Natural killer cell (primary cell): ENCODE measurements around the gene MAPK12. TPM values are rescaled to one million over a fixed set of nuclear protein-coding genes. Genes with fewer than 3 reads are reported as not detected.

Source experiments
- ATAC-seq, 3 donors: fragments of 150-1000 bp in 2 of 3; fragments of 200-7000 bp in 1 of 3; cut with Tn5 transposase; 1 replicate in 1 of 3; 2 replicates in 2 of 3; pipeline ENCODE4 v1.10.0; 2021; ENCODE audit warnings: mild to moderate bottlenecking in 2 of 3, moderate library complexity in 2 of 3
- DNase-seq, 2 donors: peaks; one replicate each; pipeline versions ENCODE4 v3.0.0 to v3.0.0-alpha.2; 2013 to 2021; ENCODE audit warnings: mixed read lengths in 1 of 2
- H3K27ac ChIP-seq: one replicate; pipeline ENCODE4 v1.5.1; 2013; ENCODE audit warnings: mild to moderate bottlenecking, low read length
- H3K27me3 ChIP-seq: one replicate; pipeline ENCODE4 v1.6.1; 2013; ENCODE audit warnings: low read length; ENCODE audit not compliant: control insufficient read depth, insufficient read depth
- H3K36me3 ChIP-seq: one replicate; pipeline ENCODE4 v1.6.1; 2013; ENCODE audit warnings: low read length; ENCODE audit not compliant: control insufficient read depth, insufficient read depth
- H3K4me1 ChIP-seq: one replicate; pipeline ENCODE4 v1.6.1; 2013; ENCODE audit warnings: low read length; ENCODE audit not compliant: control insufficient read depth, insufficient read depth
- H3K4me3 ChIP-seq: one replicate; pipeline ENCODE4 v1.5.1; 2013; ENCODE audit warnings: low read length
- H3K9me3 ChIP-seq: one replicate; pipeline ENCODE4 v1.6.1; 2013; ENCODE audit warnings: low read length; ENCODE audit not compliant: control insufficient read depth, insufficient read depth
- H3K27ac Mint-ChIP-seq, 2 donors: one replicate each; pipeline ENCODE4 v1.8.0; 2022; ENCODE audit warnings: mild to moderate bottlenecking in 2 of 2, mixed read lengths in 2 of 2, moderate library complexity in 1 of 2
- H3K27me3 Mint-ChIP-seq, 2 donors: one replicate each; pipeline ENCODE4 v1.8.0; 2022; ENCODE audit warnings: low read depth in 2 of 2, mixed read lengths in 2 of 2
- H3K36me3 Mint-ChIP-seq: one replicate; pipeline ENCODE4 v1.8.0; 2022; ENCODE audit warnings: mixed read lengths
- H3K4me1 Mint-ChIP-seq, 2 donors: one replicate each; pipeline ENCODE4 v1.8.0; 2022; ENCODE audit warnings: mixed read lengths in 2 of 2
- H3K4me3 Mint-ChIP-seq: one replicate; pipeline ENCODE4 v1.8.0; 2022; ENCODE audit warnings: mild to moderate bottlenecking, moderate library complexity, mixed read lengths
- H3K9me3 Mint-ChIP-seq, 2 donors: one replicate each; pipeline ENCODE4 v1.8.0; 2022; ENCODE audit warnings: mixed read lengths in 2 of 2
- WGBS: methylation state at CpG from one replicate; pipeline ENCODE4 v1.1.7; 2013; ENCODE audit warnings: missing lambda C conversion rate; ENCODE audit not compliant: insufficient coverage; 5-methylcytosine and 5-hydroxymethylcytosine counted together
- intact Hi-C: fragments of 100-400 bp; cut with micrococcal nuclease; formaldehyde crosslinking; loops from one replicate; pipeline ENCODE4 v1.14.2; 2022
- total RNA-seq, 4 donors: library from RNA; stranded (reverse); fragments of 120-200 nt in 1 of 4; gene quantifications; one replicate each; pipeline versions ENCODE4 v1.2.3 to v1.2.4, GENCODE V29; 2013 to 2022
- TF ChIP-seq, protein P1 (sequence below): fragments of 200-600 bp; IDR thresholded peaks from one replicate; pipeline ENCODE4 v1.8.0; 2022; ENCODE audit warnings: antibody characterized with exemption

The MAPK12 gene
- total RNA-seq, 3 donors from 2014 or later (not counting 1 experiment from before 2014, with no cell fraction given) = 2.2 to 2.5 (median 2.4) TPM

DNA sequence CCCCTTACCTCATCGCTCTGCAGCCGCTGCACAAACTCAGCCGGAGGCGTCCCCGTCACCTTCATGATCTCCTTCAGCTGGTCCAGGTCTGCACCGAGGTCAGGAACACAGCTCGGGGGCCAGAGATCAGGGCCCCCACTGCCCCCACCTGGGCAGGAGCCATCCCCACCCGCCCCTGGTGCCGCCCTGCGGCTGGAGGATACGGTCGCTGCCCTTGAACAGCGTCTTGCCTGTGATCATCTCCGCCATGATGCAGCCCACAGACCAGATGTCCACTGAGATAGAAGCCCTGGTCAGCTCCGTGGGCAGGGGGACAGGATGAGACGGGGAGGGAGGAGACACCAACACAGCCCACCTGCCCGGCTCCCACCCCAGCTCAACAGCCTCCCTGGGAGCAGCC lies 5.9 kb downstream of the MAPK12 start:
- H3K27me3 ChIP-seq = peaks cover 1% of the 10 kb centered on the region
- no peaks in the 10 kb centered on the region for H3K9me3 ChIP-seq
- TF ChIP-seq, protein P1, sequence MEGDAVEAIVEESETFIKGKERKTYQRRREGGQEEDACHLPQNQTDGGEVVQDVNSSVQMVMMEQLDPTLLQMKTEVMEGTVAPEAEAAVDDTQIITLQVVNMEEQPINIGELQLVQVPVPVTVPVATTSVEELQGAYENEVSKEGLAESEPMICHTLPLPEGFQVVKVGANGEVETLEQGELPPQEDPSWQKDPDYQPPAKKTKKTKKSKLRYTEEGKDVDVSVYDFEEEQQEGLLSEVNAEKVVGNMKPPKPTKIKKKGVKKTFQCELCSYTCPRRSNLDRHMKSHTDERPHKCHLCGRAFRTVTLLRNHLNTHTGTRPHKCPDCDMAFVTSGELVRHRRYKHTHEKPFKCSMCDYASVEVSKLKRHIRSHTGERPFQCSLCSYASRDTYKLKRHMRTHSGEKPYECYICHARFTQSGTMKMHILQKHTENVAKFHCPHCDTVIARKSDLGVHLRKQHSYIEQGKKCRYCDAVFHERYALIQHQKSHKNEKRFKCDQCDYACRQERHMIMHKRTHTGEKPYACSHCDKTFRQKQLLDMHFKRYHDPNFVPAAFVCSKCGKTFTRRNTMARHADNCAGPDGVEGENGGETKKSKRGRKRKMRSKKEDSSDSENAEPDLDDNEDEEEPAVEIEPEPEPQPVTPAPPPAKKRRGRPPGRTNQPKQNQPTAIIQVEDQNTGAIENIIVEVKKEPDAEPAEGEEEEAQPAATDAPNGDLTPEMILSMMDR = no peak
- Mint-ChIP-seq H3K27me3 (peaks cover 0 to 6% of the 10 kb centered on the region in 2 donors), H3K27ac (no peak overlapping the region), H3K4me3 (no peak overlapping the region), H3K4me1 (peaks cover 0 to 9% of the 10 kb centered on the region in 2 donors), H3K9me3 (no peaks in the 10 kb centered on the region), H3K36me3 (no peaks in the 10 kb centered on the region)
- H3K27ac ChIP-seq = no peak overlapping the region
- no peak for DNase-seq
- ATAC-seq = no peak
- H3K4me1 ChIP-seq = peaks cover 13% of the 10 kb centered on the region
- no peaks in the 10 kb centered on the region for H3K36me3 ChIP-seq
- H3K4me3 ChIP-seq = no peak overlapping the region
- intact Hi-C loops = no loop called here
- 89% methylated on average over 17 of the region's 17 CpGs for WGBS

- Histone ChIP-seq H3K4me3 (no peak overlapping the region), H3K27me3 (no peaks in the 10 kb centered on the region), H3K4me1 (peaks cover 17% of the 10 kb centered on the region), H3K36me3 (no peaks in the 10 kb centered on the region), H3K27ac (no peak overlapping the region), H3K9me3 (no peaks in the 10 kb centered on the region)
- H3K27me3 Mint-ChIP-seq = peaks cover 0 to 6% of the 10 kb centered on the region in 2 donors
- ATAC-seq (no peak), DNase-seq (no peak)
- WGBS = 90% methylated on average over 19 of the region's 19 CpGs
- intact Hi-C loops = no loop called here
- H3K27ac Mint-ChIP-seq = no peak overlapping the region
- no peaks in the 10 kb centered on the region for H3K36me3 Mint-ChIP-seq
- H3K9me3 Mint-ChIP-seq = no peaks in the 10 kb centered on the region
- TF ChIP-seq, protein P1 = no peak
- H3K4me3 Mint-ChIP-seq = no peak overlapping the region
- peaks cover 0 to 12% of the 10 kb centered on the region in 2 donors for H3K4me1 Mint-ChIP-seq
Measured at GRCh38 chr22:50255099-50255498, 6.4 kb downstream of the MAPK12 start.

GRCh38 chr22:50253941-50254340 lies 7.5 kb downstream of the MAPK12 start:
- Histone ChIP-seq H3K36me3 (no peaks in the 10 kb centered on the region), H3K9me3 (no peaks in the 10 kb centered on the region), H3K4me3 (no peak overlapping the region), H3K4me1 (peaks cover 28% of the 10 kb centered on the region), H3K27ac (no peak overlapping the region), H3K27me3 (no peaks in the 10 kb centered on the region)
- Mint-ChIP-seq H3K27ac (no peak overlapping the region), H3K36me3 (no peaks in the 10 kb centered on the region), H3K4me1 (peaks cover 0 to 17% of the 10 kb centered on the region in 2 donors), H3K27me3 (peaks cover 0 to 4% of the 10 kb centered on the region in 2 donors), H3K9me3 (no peaks in the 10 kb centered on the region), H3K4me3 (no peak overlapping the region)
- TF ChIP-seq, protein P1 = no peak
- 88% methylated on average over 8 of the region's 8 CpGs for WGBS
- intact Hi-C loops = loop anchor here (2.0 to 5.0 kb wide), 4 partner anchors 73 to 438 kb away; partner anchors contain the start of genes DENND6B and PPP6R2
- ATAC-seq (no peak), DNase-seq (no peak)
